ENCODE measurements around the gene SCG5.

GRCh38 chr15:32746116-32746857 lies 104.8 kb downstream of the SCG5 start:
- TF ChIP-seq CTCF (IDR thresholded peaks at IDR 0.05; ENCODE audit: insufficient read depth, low read depth, low read length) (no peak), EZH2 (IDR thresholded peaks at IDR 0.05; ENCODE audit: insufficient read depth, low read length) (no peak)

Data from astrocyte (in vitro differentiated cells and primary cell).